Kidney glomerular epithelial cell (primary cell): ENCODE data around the gene GIT1.

Source experiments
- DNase-seq: peaks from one replicate; lab custom pipeline; 2025; lab: John Stamatoyannopoulos, UW

GIT1 gene

GRCh38 chr17:29589524-29590410, at the start of gene GIT1:
GIT1 (minus strand) TSS chr17:29589648; CDS start chr17:29589378, 270 bp downstream.
- peak; percentile 59 for DNase-seq

GRCh38 chr17:29633886-29634285, 44.4 kb upstream of the GIT1 start:
- no peak for DNase-seq

GRCh38 chr17:29630630-29631193, 41.3 kb upstream of the GIT1 start:
- no peak for DNase-seq

- DNase-seq: no peak
These were observed 40.4 kb upstream of the GIT1 start for GRCh38 chr17:29629839-29630238.

DNA sequence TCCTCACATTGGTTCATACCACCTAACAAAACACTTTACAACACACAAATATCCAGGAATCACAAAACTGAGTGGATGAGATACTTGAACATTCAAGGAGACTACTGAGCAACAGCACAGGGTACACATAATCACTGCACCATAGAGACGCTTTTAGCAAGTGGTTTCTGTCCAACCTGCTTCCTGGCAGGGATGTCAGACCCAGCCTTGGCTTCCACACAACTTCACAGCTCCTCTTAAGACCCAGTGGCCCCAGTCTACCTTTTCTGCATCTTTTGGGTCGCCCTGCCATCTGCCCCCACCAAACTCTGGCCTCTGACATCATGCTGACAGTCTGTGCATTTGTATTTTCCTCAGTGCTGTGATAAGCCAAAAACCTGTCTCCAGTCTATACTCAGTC, 39.2 kb upstream of the GIT1 start:
- no peak for DNase-seq

GRCh38 chr17:29627951-29628350, 38.5 kb upstream of the GIT1 start:
- no peak for DNase-seq

DNA sequence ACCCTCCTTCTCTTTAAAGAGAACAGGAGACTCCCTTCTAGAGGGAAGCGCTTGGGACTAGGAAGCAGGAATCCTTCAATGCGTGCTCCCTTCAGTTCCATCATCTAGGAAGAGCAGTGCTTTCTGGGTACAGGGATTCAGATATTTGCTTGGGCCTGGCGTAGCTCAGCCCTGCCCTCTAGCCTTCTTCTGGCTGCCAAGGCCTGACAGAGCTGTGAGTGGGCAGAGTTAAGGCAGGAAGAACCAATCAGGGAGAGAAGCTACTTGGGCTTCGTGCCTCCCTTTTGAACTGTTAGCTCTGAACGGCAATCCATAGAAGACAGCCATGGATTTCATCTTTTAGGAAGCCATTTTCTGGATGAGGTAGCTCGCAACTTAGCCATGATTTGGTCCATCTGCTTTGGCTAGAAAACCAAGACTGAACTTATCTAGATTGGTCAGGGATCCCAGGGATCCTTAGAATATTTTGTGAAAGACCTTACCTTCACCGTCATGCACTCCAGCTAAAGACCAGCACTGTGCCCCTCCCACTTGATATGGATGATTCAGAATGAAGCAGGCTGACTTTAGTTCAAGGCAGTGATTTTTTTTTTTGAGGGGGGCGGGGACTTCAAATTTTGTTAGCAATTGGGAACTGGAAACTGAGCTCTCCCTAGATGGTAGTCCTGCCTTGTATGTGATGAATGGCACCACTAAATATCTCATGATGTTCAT, 35.7 kb upstream of the GIT1 start:
- no peak for DNase-seq

- DNase-seq: no peak
These were observed 35.1 kb upstream of the GIT1 start for GRCh38 chr17:29624586-29624985.

GRCh38 chr17:29623283-29623647, 33.8 kb upstream of the GIT1 start:
- DNase-seq: no peak

DNA sequence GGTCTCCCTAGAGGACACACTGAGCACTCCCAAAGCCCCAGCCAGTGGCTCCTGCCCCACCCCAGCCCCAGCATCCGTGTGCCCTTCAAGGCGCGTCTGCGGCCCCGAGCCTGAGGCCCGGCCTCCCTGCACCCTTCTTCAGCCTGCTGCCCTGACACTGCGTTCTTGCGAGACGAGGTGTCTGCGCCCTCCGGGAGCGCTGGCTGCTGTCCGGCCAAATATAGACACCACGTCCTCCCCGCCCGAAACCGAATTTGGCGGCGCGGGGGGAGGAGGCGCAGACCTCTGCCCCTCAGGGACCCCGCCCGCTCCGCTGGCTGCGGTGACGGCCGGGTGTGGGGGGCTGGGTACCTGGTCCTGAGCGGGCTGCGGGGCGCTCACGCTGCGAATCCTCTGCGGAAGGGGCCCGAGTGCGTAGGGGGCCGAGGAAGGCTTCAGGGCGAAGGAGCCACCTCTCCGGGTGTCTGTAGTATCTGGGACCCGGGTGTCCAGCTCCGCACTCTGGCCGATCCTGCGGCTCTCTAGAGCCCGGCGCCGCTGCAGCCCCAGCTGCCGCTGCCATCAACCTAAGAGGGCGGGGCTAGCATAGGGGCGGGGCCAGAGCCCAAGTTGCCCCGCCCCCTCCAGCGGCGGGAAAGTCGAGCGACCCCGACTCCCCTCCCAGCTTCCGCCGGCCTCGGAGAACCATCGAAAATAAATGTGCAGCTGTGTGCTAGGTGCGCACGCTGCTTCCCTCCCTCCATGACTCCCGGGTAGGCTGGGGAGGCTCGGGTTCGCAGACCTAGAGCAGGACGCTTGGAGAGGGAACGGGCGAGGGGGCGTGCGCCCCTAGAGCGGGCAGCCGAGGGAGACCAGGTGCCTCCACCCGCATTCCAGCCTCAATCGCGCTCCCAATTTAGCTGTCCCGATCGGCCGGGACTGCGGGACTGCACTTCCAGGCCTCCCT, 33.2 kb upstream of the GIT1 start, which contains the start of gene CORO6:
TSS of gene CORO6 (minus strand) at position 576 of the 946 bp plus-strand sequence. CDS start 1,491 bp downstream, outside the sequence.
- DNase-seq: peak; percentile 29

- DNase-seq: no peak
These were observed 32.3 kb upstream of the GIT1 start for GRCh38 chr17:29621751-29622194.

DNA sequence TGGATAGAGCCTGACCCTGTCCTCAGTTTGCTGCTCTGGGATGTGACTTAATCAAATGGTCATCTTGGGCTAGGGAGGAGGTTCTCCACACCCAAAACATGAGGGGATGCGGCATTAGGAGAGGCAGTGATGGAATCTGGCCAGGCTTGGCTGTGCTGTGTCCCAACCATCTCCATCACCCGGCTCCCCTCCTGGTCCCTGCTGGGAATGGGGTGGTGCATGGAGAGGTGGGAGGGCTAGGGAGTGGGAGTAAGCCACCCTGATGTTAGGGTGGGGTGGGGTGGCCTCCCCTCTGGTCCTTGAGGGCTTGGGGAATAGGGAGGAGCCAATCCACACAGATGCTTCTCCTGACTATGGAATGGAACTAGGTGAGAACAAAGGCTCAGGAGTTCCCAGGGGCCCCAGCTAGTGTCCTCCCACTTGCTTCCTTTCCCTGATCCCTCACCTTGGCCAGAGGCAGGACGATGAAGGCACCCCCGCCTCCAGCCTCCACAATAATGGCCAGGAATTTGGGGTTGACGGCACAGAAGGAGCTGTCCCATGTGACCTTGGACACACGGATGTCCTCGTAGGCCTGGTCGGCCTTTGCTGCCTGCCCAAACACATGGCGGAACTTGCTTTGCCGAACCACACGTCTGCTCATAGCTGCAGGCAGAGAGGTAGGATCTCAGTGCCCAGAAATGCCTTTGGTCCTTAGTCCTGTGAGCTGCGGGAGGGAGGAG, 31.5 kb upstream of the GIT1 start:
- DNase-seq: no peak

DNA sequence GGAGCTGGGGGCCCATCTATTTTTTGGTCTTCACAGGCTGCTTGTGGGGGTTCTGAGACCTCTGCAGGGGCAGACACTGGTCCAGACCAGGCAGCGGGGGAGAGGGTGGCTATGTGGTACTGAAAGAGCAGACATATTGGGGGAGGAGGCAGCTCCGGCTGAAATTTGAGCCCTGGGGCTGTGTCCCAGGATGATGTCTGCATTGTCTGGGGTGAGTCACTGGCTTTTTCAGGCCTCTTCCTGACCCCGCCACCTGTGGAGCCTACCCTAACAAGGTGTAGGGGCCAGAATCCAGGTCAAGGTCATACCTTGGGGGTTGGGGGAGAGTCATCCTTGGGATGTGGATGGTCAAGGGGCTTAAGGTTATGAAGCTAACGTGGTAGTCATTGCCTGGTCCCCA, 30.8 kb upstream of the GIT1 start:
- no peak for DNase-seq

GRCh38 chr17:29619251-29619650, 29.8 kb upstream of the GIT1 start:
- no peak for DNase-seq

GRCh38 chr17:29618272-29619065, 29.0 kb upstream of the GIT1 start:
- no peak for DNase-seq

- no peak for DNase-seq
These were observed 28.2 kb upstream of the GIT1 start for GRCh38 chr17:29617481-29618271.

DNA sequence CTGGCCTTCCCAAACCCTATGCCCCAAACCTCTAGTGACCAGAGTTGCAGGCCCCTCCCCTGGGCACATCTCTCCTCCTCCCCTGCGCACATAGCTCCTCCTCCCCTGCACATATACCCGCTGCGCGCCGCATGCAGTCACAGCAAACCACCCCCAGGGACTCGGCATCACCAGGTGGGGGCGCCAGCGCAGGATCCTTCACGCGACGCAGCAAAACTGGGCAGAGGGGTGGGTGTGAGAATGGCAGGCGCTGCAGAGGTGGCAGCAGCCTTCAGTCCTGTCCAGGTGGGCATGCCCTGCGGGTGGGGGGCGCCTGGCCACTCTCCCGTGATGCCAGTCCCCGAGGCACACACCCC, 27.7 kb upstream of the GIT1 start:
- DNase-seq: peak; percentile 18

DNA sequence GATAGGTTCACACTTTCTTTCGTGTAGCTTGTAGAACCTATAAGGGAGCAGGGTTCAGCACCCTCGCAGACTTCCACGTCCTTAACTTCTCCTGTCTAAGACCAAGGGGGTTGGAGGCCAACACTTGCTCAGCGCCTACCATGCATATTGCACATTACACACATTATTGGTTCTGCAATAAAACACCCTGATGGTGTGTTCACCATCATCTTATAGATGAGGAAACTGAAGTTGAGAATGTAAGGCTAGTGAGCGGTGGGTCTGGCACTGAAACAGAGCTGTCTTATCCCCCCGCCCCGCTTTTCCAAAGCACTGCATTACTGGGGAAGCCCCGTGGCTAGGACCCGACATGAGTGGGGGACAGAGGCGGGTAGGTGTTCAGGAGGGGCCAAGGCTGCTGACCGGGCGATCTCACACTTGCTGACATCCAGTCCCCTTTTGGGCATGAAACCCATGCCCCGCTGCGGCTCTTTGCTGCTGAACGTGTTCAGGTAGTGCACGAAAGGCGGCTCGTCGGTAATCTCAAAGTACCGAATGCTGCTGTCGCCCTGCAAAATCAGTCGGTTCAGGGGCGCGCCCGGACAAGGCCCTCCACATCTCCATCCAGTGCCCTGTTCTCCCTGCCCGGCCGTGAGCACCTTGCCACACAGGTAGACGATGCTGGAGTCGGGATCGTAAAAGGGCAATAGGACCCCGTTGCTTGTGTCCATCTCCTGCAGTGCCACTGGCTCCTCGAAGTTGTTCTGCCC, 27.0 kb upstream of the GIT1 start:
- DNase-seq: no peak
